K562 (cell line): ENCODE results near the gene PXDC1. TPM values are rescaled to one million over a fixed set of nuclear protein-coding genes. Genes with fewer than 3 reads are reported as not detected.

Source experiments
- ATAC-seq: fragments of 200-7000 bp; cut with Tn5 transposase; 3 replicates; pipeline ENCODE4 v1.9.1; 2020; ENCODE audit warnings: moderate library complexity
- BruUV-seq: library from RNA; stranded (reverse); fragments of 400-500 nt; replicated peaks from 2 replicates; lab custom pipeline; 2021; lab: Mats Ljungman, UMichigan
- CTCF ChIA-PET: fragments of 300-600 bp; formaldehyde crosslinking; extraction: SDS; loops from one replicate; lab custom pipeline; 2021; ENCODE audit warnings: low intra/inter-chr PET ratio; lab: Yijun Ruan, JAX
- POLR2A ChIA-PET: fragments of 300-600, 350-650 bp; sonication (Branson Sonifier 250); formaldehyde crosslinking; extraction: SDS; loops from one replicate; lab custom pipeline; 2021; ENCODE audit warnings: antibody characterized with exemption, inconsistent platforms; lab: Yijun Ruan, JAX
- DNase-seq, 4 experiments: peaks; one replicate each; pipeline versions ENCODE4 v3.0.0 to v3.0.0-alpha.2; 2011 to 2018; ENCODE audit warnings: low spot score in 3 of 4, mixed read lengths in 3 of 4; ENCODE audit errors: extremely low read depth in 1 of 4
- FAIRE-seq: peaks from 2 replicates; lab custom pipeline; 2011; peaks lifted over from hg19 to GRCh38; lab: Jason Lieb, UNC
- H2AFZ ChIP-seq: 2 replicates; pipeline ENCODE4 v1.6.0; 2011; ENCODE audit warnings: low read depth, low read length, control low read depth, inconsistent platforms
- H3K27ac ChIP-seq: fragments of 200-600 bp; 3 replicates; pipeline ENCODE4 v1.8.0; 2011; ENCODE audit warnings: low read depth, mild to moderate bottlenecking, control low read depth, inconsistent platforms, low read length, moderate library complexity, mixed read lengths; ENCODE audit errors: extremely low read depth
- H3K27me3 ChIP-seq, 2 experiments: fragments of 300-600 bp in 1 of 2; 2 replicates in 1 of 2; 3 replicates in 1 of 2; pipeline versions ENCODE4 v1.6.0 to v1.8.0; 2011; ENCODE audit warnings: inconsistent platforms in 2 of 2, low read length in 2 of 2, mild to moderate bottlenecking in 1 of 2, mixed read lengths in 1 of 2, moderate library complexity in 1 of 2; ENCODE audit not compliant: control insufficient read depth in 2 of 2, insufficient read depth in 2 of 2
- H3K36me3 ChIP-seq: fragments of 300-600 bp; 3 replicates; pipeline ENCODE4 v1.8.0; 2011; ENCODE audit warnings: mild to moderate bottlenecking, low read length, inconsistent platforms; ENCODE audit not compliant: control insufficient read depth, insufficient read depth
- H3K4me1 ChIP-seq, 2 experiments: fragments of 200-600 bp in 1 of 2; replicated peaks in 1 of 2; 2 replicates in 1 of 2; 3 replicates in 1 of 2; pipeline versions ENCODE4 v1.5.1 to v1.8.0; 2011; ENCODE audit warnings: inconsistent platforms in 2 of 2, low read length in 2 of 2, mild to moderate bottlenecking in 1 of 2, mixed read lengths in 1 of 2, moderate library complexity in 1 of 2; ENCODE audit not compliant: control insufficient read depth in 2 of 2, insufficient read depth in 2 of 2
- H3K4me2 ChIP-seq: 2 replicates; pipeline ENCODE4 v1.6.1; 2011; ENCODE audit warnings: low read length, control low read depth, inconsistent platforms, mixed read lengths; ENCODE audit not compliant: insufficient read depth
- H3K4me3 ChIP-seq: fragments of 200-600 bp; sonication (generic), shearing (Covaris generic); 2 replicates; pipeline ENCODE4 v1.5.1; 2016; ENCODE audit warnings: control low read depth, inconsistent platforms
- H3K79me2 ChIP-seq: fragments of 200-600 bp; 3 replicates; pipeline ENCODE4 v1.8.0; 2011; ENCODE audit warnings: low read length, inconsistent platforms; ENCODE audit not compliant: control insufficient read depth, insufficient read depth
- H3K9ac ChIP-seq, 2 experiments: 2 replicates each; pipeline versions ENCODE4 v1.6.0 to v1.6.1; 2011; ENCODE audit warnings: low read depth in 2 of 2, low read length in 2 of 2, control low read depth in 1 of 2, inconsistent platforms in 1 of 2, mild to moderate bottlenecking in 1 of 2, mixed read lengths in 1 of 2; ENCODE audit not compliant: insufficient read depth in 1 of 2
- H3K9me1 ChIP-seq: one replicate; pipeline ENCODE4 v1.6.0; 2011; ENCODE audit warnings: inconsistent platforms, mild to moderate bottlenecking, low read length, moderate library complexity; ENCODE audit not compliant: control insufficient read depth, insufficient read depth
- H3K9me3 ChIP-seq: replicated peaks from 2 replicates; pipeline ENCODE4 v1.5.1; 2011; ENCODE audit warnings: low read depth, low read length, inconsistent platforms; ENCODE audit not compliant: control insufficient read depth, insufficient read depth
- H4K20me1 ChIP-seq: replicated peaks from 2 replicates; pipeline ENCODE4 v1.6.1; 2011; ENCODE audit warnings: low read length, inconsistent platforms, mixed read lengths; ENCODE audit not compliant: control insufficient read depth, insufficient read depth
- ZC3H8 ChIP-seq: fragments of 450-650 bp; IDR thresholded peaks from 2 replicates; pipeline ENCODE4 v1.6.1; 2017
- WGBS: fragments of 100-300 bp; shearing (Covaris generic); methylation state at CpG from one replicate; pipeline ENCODE4 v1.1.6; 2016; ENCODE audit warnings: low coverage, mixed read lengths; ENCODE audit not compliant: insufficient coverage; ENCODE audit errors: missing lambda C conversion rate; 5-methylcytosine and 5-hydroxymethylcytosine counted together
- in situ Hi-C: fragments of 300-500 bp; cut with MboI; formaldehyde crosslinking; loops from 4 replicates; pipeline ENCODE4 v1.15.0; 2018; ENCODE audit warnings: inconsistent platforms, mixed read lengths
- intact Hi-C: fragments of 100-400 bp; cut with micrococcal nuclease; formaldehyde crosslinking; loops from 2 replicates; pipeline ENCODE4 v1.14.2; 2022
- polyA plus RNA-seq, 8 experiments: library from polyadenylated mRNA; depleted of rRNA in 4 of 8; stranded (reverse) in 5 of 8; unstranded in 3 of 8; fragments of >200 nt; fragmentation: Nextera tagmentation in 2 of 8; fragmentation: Illumina TruSeq in 1 of 8; extraction: Ambion mirVana in 2 of 8; extraction: Trizol in 1 of 8; gene quantifications; 2 replicates each; pipeline versions ENCODE4 v1.2.1 to v1.2.3, GENCODE V29; 2011 to 2014; ENCODE audit warnings: inconsistent platforms in 1 of 8, missing spikeins in 1 of 8
- total RNA-seq, 7 experiments: library from RNA; depleted of rRNA in 6 of 7; stranded (reverse); fragments of >200 nt in 6 of 7; fragmentation: Illumina TruSeq in 2 of 7; extraction: Trizol in 2 of 7; gene quantifications; 2 replicates each; pipeline versions ENCODE4 v1.2.1 to v1.2.3, GENCODE V29; 2011 to 2021; ENCODE audit warnings: low replicate concordance in 1 of 7
- TF ChIP-seq, protein P1 (sequence below), 3 experiments: fragments of 200-800 bp in 1 of 3; sonication (Bioruptor generic) in 1 of 3; sonication (generic) in 1 of 3; formaldehyde crosslinking in 1 of 3; IDR thresholded peaks; 2 replicates each; pipeline versions ENCODE4 v1.6.1 to v1.8.0; 2016 to 2022; ENCODE audit warnings: mild to moderate bottlenecking in 2 of 3, missing compliant biosample characterization in 2 of 3, missing genetic modification characterization in 2 of 3, missing genetic modification reagents in 1 of 3

PXDC1 gene
- total and polyA plus RNA-seq, 9 of the 15 experiments (the other 6 are each of a cell fraction or from before 2014, with no cell fraction given) = 0.09 to 0.33 (median 0.16) TPM; not detected in 5

- no peak overlapping the region for H3K4me3 ChIP-seq
- TF ChIP-seq, protein P1, sequence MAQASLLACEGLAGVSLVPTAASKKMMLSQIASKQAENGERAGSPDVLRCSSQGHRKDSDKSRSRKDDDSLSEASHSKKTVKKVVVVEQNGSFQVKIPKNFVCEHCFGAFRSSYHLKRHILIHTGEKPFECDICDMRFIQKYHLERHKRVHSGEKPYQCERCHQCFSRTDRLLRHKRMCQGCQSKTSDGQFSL (CRISPR knock-in tag; IDR thresholded peaks at IDR 0.05) = no peak
- TF ChIP-seq, protein P1 (tag; IDR thresholded peaks at IDR 0.05) = peak in 1 of 2 experiments; percentile 64; a peak in 2 of 4 replicates
- no peak for TF ChIP-seq ZC3H8
- ChIA-PET POLR2A (interaction anchor here (0.6 kb wide), 1 partner anchor 115 kb away, joined by 3 read pairs; no protein-coding TSS in a partner anchor), CTCF (interaction anchor here (0.7 kb wide), 1 partner anchor 10 kb away, joined by 3 read pairs; no protein-coding TSS in a partner anchor)
- ATAC-seq (no peak), DNase-seq (no peak), FAIRE-seq (no peak)
- H3K4me1 ChIP-seq = peaks cover 5 to 26% of the 10 kb centered on the region in 2 experiments; a peak in 4 of 5 replicates
- 40% methylated on average over 13 of the region's 22 CpGs for WGBS
- H3K4me2 ChIP-seq = no peak overlapping the region
- H3K9me3 ChIP-seq = no peaks in the 10 kb centered on the region
- no peak overlapping the region for H2AFZ ChIP-seq
- no peaks in the 10 kb centered on the region for H3K36me3 ChIP-seq
- H3K9ac ChIP-seq = no peak overlapping the region
- no peaks in the 10 kb centered on the region for H3K9me1 ChIP-seq
- in situ Hi-C loops = no loop called here
- BruUV-seq = no TSS peak
- H4K20me1 ChIP-seq = peaks cover 5% of the 10 kb centered on the region
- H3K27me3 ChIP-seq = peaks cover 43 to 58% of the 10 kb centered on the region in 2 experiments; a peak in 4 of 5 replicates
- intact Hi-C loops = no loop called here
- no peaks in the 10 kb centered on the region for H3K79me2 ChIP-seq
- H3K27ac ChIP-seq = no peak overlapping the region
Observed at GRCh38 chr6:3752531-3753227, 1.2 kb upstream of the PXDC1 start.
